Lung (tissue), 12 donors: Measurements from ENCODE around the gene BTD. TPM values are rescaled to one million over a fixed set of nuclear protein-coding genes. Genes with fewer than 3 reads are reported as not detected.
A peak's percentile ranks its signal among the peaks of the same experiment; 100 is the strongest.

Source experiments
- ATAC-seq: fragments of 200-7000 bp; cut with Tn5 transposase; one replicate; pipeline ENCODE4 v1.9.1; 2020; ENCODE audit warnings: moderate number of reproducible peaks; ENCODE audit not compliant: insufficient read depth, low FRiP score
- DNase-seq, 3 donors: peaks; one replicate each; pipeline ENCODE4 v3.0.0-alpha.2; 2013 to 2017
- H3K27ac ChIP-seq, 2 donors: one replicate each; pipeline ENCODE4 v1.5.1; 2013; ENCODE audit warnings: mild to moderate bottlenecking in 2 of 2, moderate library complexity in 2 of 2, control low read depth in 1 of 2, inconsistent platforms in 1 of 2, low read depth in 1 of 2, low read length in 1 of 2
- H3K27me3 ChIP-seq, 3 donors: one replicate each; pipeline ENCODE4 v1.5.1; 2013; ENCODE audit warnings: low read length in 2 of 3; ENCODE audit not compliant: control insufficient read depth in 3 of 3, insufficient read depth in 3 of 3
- H3K36me3 ChIP-seq, 4 donors: one replicate each; pipeline ENCODE4 v1.5.1; 2013; ENCODE audit warnings: low read length in 4 of 4, mild to moderate bottlenecking in 1 of 4, moderate library complexity in 1 of 4; ENCODE audit not compliant: control insufficient read depth in 4 of 4, insufficient read depth in 4 of 4
- H3K4me1 ChIP-seq, 5 donors: one replicate each; pipeline ENCODE4 v1.5.1; 2013; ENCODE audit warnings: low read length in 5 of 5, mild to moderate bottlenecking in 2 of 5, moderate library complexity in 1 of 5; ENCODE audit not compliant: control insufficient read depth in 5 of 5, insufficient read depth in 5 of 5
- H3K4me3 ChIP-seq: one replicate; pipeline ENCODE4 v1.5.1; 2013; ENCODE audit warnings: mild to moderate bottlenecking, control low read depth, moderate library complexity
- H3K9ac ChIP-seq, 2 donors: one replicate each; pipeline ENCODE4 v1.5.1; 2013; ENCODE audit warnings: low read length in 2 of 2, control low read depth in 1 of 2; ENCODE audit not compliant: insufficient read depth in 1 of 2
- H3K9me3 ChIP-seq, 4 donors: one replicate each; pipeline ENCODE4 v1.5.1; 2013; ENCODE audit warnings: low read length in 3 of 4, mild to moderate bottlenecking in 1 of 4, moderate library complexity in 1 of 4; ENCODE audit not compliant: control insufficient read depth in 4 of 4, insufficient read depth in 3 of 4
- WGBS, 2 donors: extraction: QIAGEN DNeasy Blood & Tissue Kit; methylation state at CpG; one replicate each; pipeline ENCODE4 v1.1.7; 2013; 5-methylcytosine and 5-hydroxymethylcytosine counted together
- polyA plus RNA-seq, 2 donors: library from polyadenylated mRNA; stranded (reverse); fragments of 200-250 nt; gene quantifications; one replicate each; pipeline ENCODE4 v1.2.1, GENCODE V29; 2013
- total RNA-seq, 2 donors: library from RNA; depleted of rRNA in 1 of 2; stranded (reverse); fragments of >200 nt in 1 of 2; gene quantifications; one replicate each; pipeline ENCODE4 v1.2.1, GENCODE V29; 2014 to 2021
- TF ChIP-seq, protein P1 (sequence below): IDR thresholded peaks from 2 replicates; pipeline ENCODE4 v1.5.1; 2012; ENCODE audit warnings: mild to moderate bottlenecking; ENCODE audit errors: control extremely low read depth, extremely low read depth
- donor health status: control.
- donor health status: control.
- donor health status: Bipolar disorder and iron deficiency.
- donor health status: healthy.
- donor health status: DM: yes; HTN: yes; CAD: no.

Gene BTD
- total and polyA plus RNA-seq, 4 donors: 14.9 to 35.5 (median 18.7) TPM

- Histone ChIP-seq H3K4me3 (no peak overlapping the region), H3K4me1 (no peaks in the 10 kb centered on the region), H3K27me3 (no peaks in the 10 kb centered on the region), H3K36me3 (no peaks in the 10 kb centered on the region), H3K27ac (no peak overlapping the region), H3K9me3 (no peaks in the 10 kb centered on the region), H3K9ac (no peak overlapping the region)
- TF ChIP-seq, protein P1, sequence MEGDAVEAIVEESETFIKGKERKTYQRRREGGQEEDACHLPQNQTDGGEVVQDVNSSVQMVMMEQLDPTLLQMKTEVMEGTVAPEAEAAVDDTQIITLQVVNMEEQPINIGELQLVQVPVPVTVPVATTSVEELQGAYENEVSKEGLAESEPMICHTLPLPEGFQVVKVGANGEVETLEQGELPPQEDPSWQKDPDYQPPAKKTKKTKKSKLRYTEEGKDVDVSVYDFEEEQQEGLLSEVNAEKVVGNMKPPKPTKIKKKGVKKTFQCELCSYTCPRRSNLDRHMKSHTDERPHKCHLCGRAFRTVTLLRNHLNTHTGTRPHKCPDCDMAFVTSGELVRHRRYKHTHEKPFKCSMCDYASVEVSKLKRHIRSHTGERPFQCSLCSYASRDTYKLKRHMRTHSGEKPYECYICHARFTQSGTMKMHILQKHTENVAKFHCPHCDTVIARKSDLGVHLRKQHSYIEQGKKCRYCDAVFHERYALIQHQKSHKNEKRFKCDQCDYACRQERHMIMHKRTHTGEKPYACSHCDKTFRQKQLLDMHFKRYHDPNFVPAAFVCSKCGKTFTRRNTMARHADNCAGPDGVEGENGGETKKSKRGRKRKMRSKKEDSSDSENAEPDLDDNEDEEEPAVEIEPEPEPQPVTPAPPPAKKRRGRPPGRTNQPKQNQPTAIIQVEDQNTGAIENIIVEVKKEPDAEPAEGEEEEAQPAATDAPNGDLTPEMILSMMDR: no peak
- WGBS, 2 donors: 64 to 74% methylated on average over 4 of the region's 4 CpGs
- peak; percentile 53 for ATAC-seq
- no peak for DNase-seq
Observed at GRCh38 chr3:15610082-15610759, 8.7 kb downstream of the BTD start.

DNA sequence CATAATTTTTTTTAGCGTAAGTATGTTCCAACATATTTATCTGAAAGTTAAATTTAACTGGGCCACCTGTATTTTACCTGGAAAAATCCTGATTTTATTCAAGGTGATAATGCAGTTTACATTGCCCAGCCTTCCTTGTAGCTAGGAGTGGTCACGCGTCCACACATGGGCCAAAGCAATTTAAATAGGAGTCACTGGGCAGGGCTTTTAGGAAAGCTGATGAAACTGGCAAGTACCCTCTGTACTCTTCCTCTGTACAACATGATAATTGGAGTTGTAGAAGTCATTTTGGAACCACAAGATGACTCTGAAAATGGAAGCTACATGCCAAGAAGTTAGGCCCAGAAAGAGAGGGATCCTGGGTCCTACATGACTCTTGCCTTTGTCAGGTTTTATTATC is 9.5 kb downstream of the BTD start:
- Histone ChIP-seq H3K27me3 (no peaks in the 10 kb centered on the region), H3K4me1 (no peaks in the 10 kb centered on the region), H3K36me3 (no peaks in the 10 kb centered on the region), H3K4me3 (no peak overlapping the region), H3K9ac (no peak overlapping the region), H3K9me3 (no peaks in the 10 kb centered on the region), H3K27ac (no peak overlapping the region)
- DNase-seq: no peak
- 98 to 99% methylated on average over 3 of the region's 3 CpGs for WGBS, 2 donors
- no peak for ATAC-seq
- TF ChIP-seq, protein P1: no peak

DNA sequence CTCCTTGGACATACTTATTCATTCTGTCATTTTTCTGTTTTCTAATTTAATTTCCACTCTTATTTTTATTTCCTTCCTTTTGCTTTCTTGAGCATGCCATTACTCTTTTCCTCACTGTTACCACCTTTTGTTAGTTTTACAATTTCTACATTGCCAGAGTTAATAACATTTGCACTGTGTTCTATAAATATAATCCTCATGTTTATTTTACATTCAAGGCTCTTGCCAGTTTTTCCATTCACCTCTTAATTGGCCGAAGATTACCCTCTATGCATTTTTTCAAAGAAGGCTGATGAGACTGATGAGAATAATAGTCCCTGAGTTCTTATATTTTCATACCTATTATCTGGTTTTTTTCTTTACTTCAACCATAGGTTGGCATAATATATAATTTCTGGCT is 10.5 kb downstream of the BTD start:
- H3K27ac ChIP-seq: no peak overlapping the region
- no peaks in the 10 kb centered on the region for H3K27me3 ChIP-seq
- no peak overlapping the region for H3K4me3 ChIP-seq
- no peaks in the 10 kb centered on the region for H3K9me3 ChIP-seq
- no peak overlapping the region for H3K9ac ChIP-seq
- 49 to 66% methylated on average over 1 of the region's 1 CpG for WGBS, 2 donors
- TF ChIP-seq, protein P1: no peak
- no peak for DNase-seq
- H3K4me1 ChIP-seq: no peaks in the 10 kb centered on the region
- no peak for ATAC-seq
- no peaks in the 10 kb centered on the region for H3K36me3 ChIP-seq

DNA sequence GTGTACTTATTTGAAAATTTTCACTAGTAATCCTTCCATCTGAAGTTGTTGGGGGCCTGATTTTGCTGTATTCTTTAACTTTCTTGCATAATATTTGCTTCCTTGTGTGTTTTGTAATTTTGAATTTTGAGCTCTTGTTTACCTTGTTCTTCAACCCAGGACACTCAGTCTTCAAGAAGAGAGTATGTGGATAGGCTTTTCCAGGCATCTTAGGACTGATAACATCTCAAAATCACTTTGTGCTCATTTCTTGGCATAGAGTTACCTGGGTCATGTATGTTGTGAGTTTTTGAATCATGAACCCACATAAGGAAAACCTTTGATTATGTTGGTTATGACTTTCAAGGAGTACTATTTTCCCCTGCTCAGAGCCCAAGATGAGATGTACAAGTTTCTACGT is 13.4 kb downstream of the BTD start:
- TF ChIP-seq, protein P1: no peak

More for the DNA sequence above, 13.4 kb downstream of the BTD start:
- no peak for DNase-seq
- Histone ChIP-seq H3K4me1 (no peaks in the 10 kb centered on the region), H3K27me3 (no peaks in the 10 kb centered on the region), H3K9me3 (peaks cover 0 to under 1% (median 0%) of the 10 kb centered on the region in 4 donors), H3K9ac (no peak overlapping the region), H3K27ac (no peak overlapping the region), H3K36me3 (no peaks in the 10 kb centered on the region), H3K4me3 (no peak overlapping the region)
- ATAC-seq: no peak
- 78 to 88% methylated on average over 1 of the region's 1 CpG for WGBS, 2 donors
